HG03575 (cell line): ENCODE data around the gene ASCL5.

ENCODE experiments used
- ATAC-seq: cut with Tn5 transposase; IDR thresholded peaks from one replicate; pipeline ENCODE4 v1.9.1; 2021; ENCODE audit not compliant: unreplicated experiment, insufficient number of reproducible peaks, low FRiP score; ENCODE audit errors: extremely low read depth

Gene ASCL5

GRCh38 chr1:201138311-201138840 lies 11.4 kb upstream of the ASCL5 start:
- ATAC-seq = no peak

- ATAC-seq = no peak
These were observed 10.8 kb upstream of the ASCL5 start for GRCh38 chr1:201137579-201138310.

- ATAC-seq = no peak
These were observed 10.0 kb upstream of the ASCL5 start for GRCh38 chr1:201137024-201137392.

- no peak for ATAC-seq
These were observed 9.5 kb upstream of the ASCL5 start for GRCh38 chr1:201136355-201137023.

- no peak for ATAC-seq
These were observed 7.4 kb upstream of the ASCL5 start for GRCh38 chr1:201134405-201134804.

GRCh38 chr1:201131398-201131797 lies 4.4 kb upstream of the ASCL5 start:
- ATAC-seq = no peak

- ATAC-seq = no peak
These were observed 2.0 kb upstream of the ASCL5 start for GRCh38 chr1:201128962-201129361.

- no peak for ATAC-seq
These were observed 1.5 kb upstream of the ASCL5 start for GRCh38 chr1:201128476-201128875.

GRCh38 chr1:201127755-201128455 lies 921 bp upstream of the ASCL5 start:
- no peak for ATAC-seq

GRCh38 chr1:201126463-201126831 lies 537 bp downstream of the ASCL5 start:
- no peak for ATAC-seq

- no peak for ATAC-seq
These were observed 1.2 kb downstream of the ASCL5 start for GRCh38 chr1:201125800-201126199.

- ATAC-seq = no peak
These were observed 2.0 kb downstream of the ASCL5 start for GRCh38 chr1:201125019-201125418.

- no peak for ATAC-seq
These were observed 3.1 kb downstream of the ASCL5 start for GRCh38 chr1:201123866-201124265.

- ATAC-seq = no peak
These were observed 4.5 kb downstream of the ASCL5 start for GRCh38 chr1:201122321-201122957.

GRCh38 chr1:201119206-201120197 lies 7.5 kb downstream of the ASCL5 start:
- no peak for ATAC-seq

- no peak for ATAC-seq
These were observed 10.9 kb downstream of the ASCL5 start for GRCh38 chr1:201116091-201116490.

- no peak for ATAC-seq
These were observed 11.5 kb downstream of the ASCL5 start for GRCh38 chr1:201115390-201115937.
